ENCODE data around the gene POLDIP2.
"Not testable (repeated sequence)": the region's sequence is repeated elsewhere in the genome, so short reads cannot be mapped to it uniquely, and the experiment has no call there.

The POLDIP2 gene

DNA sequence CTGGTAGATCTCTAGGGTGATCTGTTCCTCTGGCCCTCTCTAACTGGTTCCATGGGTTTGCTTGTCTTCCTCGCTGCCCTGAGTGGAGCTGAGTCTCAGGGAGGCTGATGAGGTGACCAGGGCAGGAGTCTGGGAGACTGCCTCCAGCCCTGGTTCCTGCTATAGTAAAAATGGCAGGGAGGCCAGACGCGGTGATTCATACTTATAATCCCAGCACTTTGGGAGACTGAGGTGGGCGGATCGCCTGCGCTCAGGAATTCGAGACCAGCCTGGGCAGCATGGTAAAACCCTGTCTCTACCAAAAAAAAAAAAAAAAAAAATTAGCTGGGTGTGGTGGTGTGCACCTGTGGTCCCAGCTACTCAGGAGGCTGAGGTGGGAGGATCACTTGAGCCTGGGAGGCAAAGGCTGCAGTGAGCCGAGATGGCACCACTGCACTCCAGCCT is 18.5 kb downstream of the POLDIP2 start:
- not testable (repeated sequence) for H3K4me3 ChIP-seq (ENCODE audit: low read length); H3K9me3 ChIP-seq (ENCODE audit: control insufficient read depth, low read length); H3K27me3 ChIP-seq (ENCODE audit: control insufficient read depth, insufficient read depth, low read length); H3K9ac ChIP-seq (ENCODE audit: low read length)
- H3K36me3 ChIP-seq (ENCODE audit: control insufficient read depth, insufficient read depth, low read length): peaks cover 14% of the 10 kb centered on the region
- peaks cover 16% of the 10 kb centered on the region for H3K4me1 ChIP-seq (ENCODE audit: control insufficient read depth, insufficient read depth, low read length)

GRCh38 chr17:28338056-28338768 is 19.1 kb downstream of the POLDIP2 start:
- Histone ChIP-seq H3K4me1 (ENCODE audit: control insufficient read depth, insufficient read depth, low read length) (peaks cover 19% of the 10 kb centered on the region), H3K9me3 (ENCODE audit: control insufficient read depth, low read length) (no peaks in the 10 kb centered on the region), H3K27me3 (ENCODE audit: control insufficient read depth, insufficient read depth, low read length) (no peaks in the 10 kb centered on the region), H3K4me3 (ENCODE audit: low read length) (no peak overlapping the region), H3K36me3 (ENCODE audit: control insufficient read depth, insufficient read depth, low read length) (peaks cover 14% of the 10 kb centered on the region), H3K9ac (ENCODE audit: low read length) (no peak overlapping the region)

- Histone ChIP-seq H3K9ac (ENCODE audit: low read length) (peak overlapping the region; percentile 75), H3K9me3 (ENCODE audit: control insufficient read depth, low read length) (no peaks in the 10 kb centered on the region), H3K4me3 (ENCODE audit: low read length) (peak overlapping the region; percentile 62), H3K36me3 (ENCODE audit: control insufficient read depth, insufficient read depth, low read length) (peaks cover 11% of the 10 kb centered on the region), H3K4me1 (ENCODE audit: control insufficient read depth, insufficient read depth, low read length) (peaks cover 19% of the 10 kb centered on the region), H3K27me3 (ENCODE audit: control insufficient read depth, insufficient read depth, low read length) (no peaks in the 10 kb centered on the region)
Measured at GRCh38 chr17:28335959-28336871, 21.1 kb downstream of the POLDIP2 start.

DNA sequence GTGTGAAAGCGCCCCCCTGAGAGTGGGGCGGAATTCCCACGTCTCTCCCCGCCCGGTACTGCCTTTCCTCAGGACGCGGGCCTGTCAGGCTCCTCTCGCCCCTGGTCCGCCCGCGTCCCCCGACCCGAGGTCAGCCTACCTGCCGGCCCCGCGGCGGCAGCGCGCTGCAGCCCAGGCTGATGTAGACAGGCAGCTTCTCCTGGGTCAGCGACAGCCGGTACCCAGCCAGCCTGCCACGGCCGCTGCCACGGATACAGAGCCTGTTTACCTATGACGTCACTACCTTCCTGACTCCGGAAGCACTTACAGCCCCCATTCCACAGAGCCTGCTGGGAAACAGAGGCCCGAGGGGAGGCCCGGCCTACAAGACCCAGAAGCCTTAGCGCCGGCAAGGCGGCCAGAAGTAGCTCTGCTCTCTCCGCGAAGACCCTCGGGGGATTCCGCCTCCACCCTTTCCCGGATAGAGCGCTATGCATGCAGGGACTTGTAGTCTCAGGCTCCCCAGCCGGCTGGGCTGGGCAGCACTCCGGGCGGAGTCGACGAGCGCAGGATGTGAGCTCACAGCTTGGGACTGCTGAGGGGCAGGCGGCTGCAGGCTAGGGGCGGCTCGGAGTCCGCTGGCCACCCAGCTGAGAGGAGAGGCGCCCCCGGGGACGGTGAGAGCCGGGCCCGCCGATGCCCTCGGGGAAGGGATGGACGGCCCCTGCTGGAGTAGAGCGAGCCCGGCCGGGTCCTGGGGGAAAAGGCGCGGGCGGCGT is 21.9 kb downstream of the POLDIP2 start, which contains the start of the genes IFT20 and TNFAIP1:
Gene IFT20 (minus strand): TSS at position 272 of the 758 bp plus-strand sequence. CDS start 3,487 bp downstream, outside the sequence.
Gene TNFAIP1 (plus strand): TSS at position 561 of the 758 bp plus-strand sequence. CDS start 3,761 bp downstream, outside the sequence.
- Histone ChIP-seq H3K4me3 (ENCODE audit: low read length) (peak within 1 kb of the TSS; percentile 86), H3K4me1 (ENCODE audit: control insufficient read depth, insufficient read depth, low read length) (peaks cover 19% of the 10 kb centered on the region), H3K27me3 (ENCODE audit: control insufficient read depth, insufficient read depth, low read length) (no peaks in the 10 kb centered on the region), H3K36me3 (ENCODE audit: control insufficient read depth, insufficient read depth, low read length) (peaks cover 13% of the 10 kb centered on the region), H3K9me3 (ENCODE audit: control insufficient read depth, low read length) (no peaks in the 10 kb centered on the region), H3K9ac (ENCODE audit: low read length) (peak within 1 kb of the TSS; percentile 75)

DNA sequence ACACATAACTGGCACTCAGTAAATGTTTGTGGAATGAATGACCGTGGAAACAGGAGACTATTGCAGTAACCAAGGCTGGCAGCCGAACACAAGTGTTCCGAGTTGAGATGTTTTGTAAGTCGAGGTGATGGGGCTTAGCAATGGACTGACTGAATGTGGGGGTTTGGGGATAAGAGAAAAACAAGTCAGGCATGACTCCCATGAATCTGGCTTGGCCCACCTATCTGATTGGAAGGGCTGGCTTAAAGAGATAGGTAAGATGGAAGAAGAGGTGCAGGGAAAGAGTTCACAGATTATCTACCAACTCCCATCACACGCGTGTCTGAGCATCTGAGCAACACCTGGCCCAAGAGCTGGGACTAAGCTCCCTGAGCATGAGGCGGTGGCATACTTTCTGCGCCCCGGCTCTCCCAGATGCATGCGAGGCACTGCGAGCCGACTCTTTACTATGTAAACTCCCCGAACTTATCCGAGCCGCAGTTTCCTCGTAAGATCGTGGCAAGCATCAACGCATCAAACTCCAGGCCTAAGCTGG is 22.6 kb downstream of the POLDIP2 start:
- peak overlapping the region; percentile 75 for H3K9ac ChIP-seq (ENCODE audit: low read length)
- H3K4me1 ChIP-seq (ENCODE audit: control insufficient read depth, insufficient read depth, low read length): peaks cover 19% of the 10 kb centered on the region
- H3K36me3 ChIP-seq (ENCODE audit: control insufficient read depth, insufficient read depth, low read length): peaks cover 13% of the 10 kb centered on the region
- H3K27me3 ChIP-seq (ENCODE audit: control insufficient read depth, insufficient read depth, low read length): no peaks in the 10 kb centered on the region
- no peaks in the 10 kb centered on the region for H3K9me3 ChIP-seq (ENCODE audit: control insufficient read depth, low read length)
- H3K4me3 ChIP-seq (ENCODE audit: low read length): peak overlapping the region; percentile 86

DNA sequence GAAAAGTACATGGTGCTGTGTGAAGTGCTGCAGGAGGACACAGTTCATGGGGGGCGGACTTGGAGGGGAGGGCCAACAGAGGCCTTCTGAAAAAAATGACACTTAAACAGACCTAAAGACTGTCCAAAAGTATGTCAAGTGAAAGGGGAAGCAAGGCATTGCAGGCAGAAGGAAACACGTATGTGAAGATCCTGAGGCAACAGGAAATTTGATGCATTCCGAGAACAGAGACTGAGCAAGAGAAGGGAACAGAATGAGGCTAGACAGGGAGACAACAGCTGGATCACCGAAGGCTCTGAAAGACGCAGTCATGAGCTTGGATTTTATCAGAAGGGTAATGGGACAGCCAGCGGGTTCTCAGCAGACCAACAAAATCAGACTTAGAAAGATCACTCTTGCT is 23.2 kb downstream of the POLDIP2 start:
- Histone ChIP-seq H3K36me3 (ENCODE audit: control insufficient read depth, insufficient read depth, low read length) (peaks cover 13% of the 10 kb centered on the region), H3K9me3 (ENCODE audit: control insufficient read depth, low read length) (no peaks in the 10 kb centered on the region), H3K9ac (ENCODE audit: low read length) (peak overlapping the region; percentile 75), H3K4me1 (ENCODE audit: control insufficient read depth, insufficient read depth, low read length) (peaks cover 19% of the 10 kb centered on the region), H3K27me3 (ENCODE audit: control insufficient read depth, insufficient read depth, low read length) (no peaks in the 10 kb centered on the region), H3K4me3 (ENCODE audit: low read length) (peak overlapping the region; percentile 86)

GRCh38 chr17:28333083-28333746 is 24.1 kb downstream of the POLDIP2 start:
- Histone ChIP-seq H3K9me3 (ENCODE audit: control insufficient read depth, low read length) (no peaks in the 10 kb centered on the region), H3K27me3 (ENCODE audit: control insufficient read depth, insufficient read depth, low read length) (no peaks in the 10 kb centered on the region), H3K4me3 (ENCODE audit: low read length) (no peak overlapping the region), H3K36me3 (ENCODE audit: control insufficient read depth, insufficient read depth, low read length) (peaks cover 16% of the 10 kb centered on the region), H3K4me1 (ENCODE audit: control insufficient read depth, insufficient read depth, low read length) (peaks cover 19% of the 10 kb centered on the region), H3K9ac (ENCODE audit: low read length) (no peak overlapping the region)

DNA sequence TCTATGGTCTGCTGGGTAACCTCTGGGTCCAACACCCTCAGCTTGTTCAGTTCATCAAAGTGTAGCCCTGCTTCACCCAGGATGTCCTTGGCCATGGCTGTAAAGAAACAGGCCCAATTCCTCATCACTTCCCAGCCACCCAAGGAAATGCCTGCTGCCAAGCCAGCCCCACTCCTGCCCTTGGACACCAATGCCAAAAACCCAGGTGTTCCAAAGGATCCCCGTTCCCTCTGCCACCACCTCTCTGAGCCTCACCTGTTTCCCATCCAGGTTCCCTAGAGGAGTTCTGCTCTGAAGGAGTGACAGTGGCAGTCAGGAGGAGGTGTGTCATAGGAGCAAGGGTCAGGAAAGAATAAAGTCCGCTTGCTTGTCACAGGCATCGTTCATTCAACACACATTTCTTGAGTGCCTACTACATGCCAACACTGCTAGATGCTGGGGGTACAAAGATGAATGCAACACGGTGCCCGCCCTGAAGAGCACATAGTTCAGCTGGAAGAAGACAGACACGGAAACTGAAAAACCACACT is 25.4 kb downstream of the POLDIP2 start:
- Histone ChIP-seq H3K36me3 (ENCODE audit: control insufficient read depth, insufficient read depth, low read length) (peaks cover 17% of the 10 kb centered on the region), H3K9me3 (ENCODE audit: control insufficient read depth, low read length) (no peaks in the 10 kb centered on the region), H3K9ac (ENCODE audit: low read length) (no peak overlapping the region), H3K27me3 (ENCODE audit: control insufficient read depth, insufficient read depth, low read length) (no peaks in the 10 kb centered on the region), H3K4me3 (ENCODE audit: low read length) (no peak overlapping the region), H3K4me1 (ENCODE audit: control insufficient read depth, insufficient read depth, low read length) (peaks cover 18% of the 10 kb centered on the region)

GRCh38 chr17:28330671-28331070 is 26.7 kb downstream of the POLDIP2 start:
- H3K9ac ChIP-seq (ENCODE audit: low read length): no peak overlapping the region
- peaks cover 17% of the 10 kb centered on the region for H3K36me3 ChIP-seq (ENCODE audit: control insufficient read depth, insufficient read depth, low read length)
- H3K4me1 ChIP-seq (ENCODE audit: control insufficient read depth, insufficient read depth, low read length): peaks cover 23% of the 10 kb centered on the region
- H3K4me3 ChIP-seq (ENCODE audit: low read length): no peak overlapping the region
- H3K27me3 ChIP-seq (ENCODE audit: control insufficient read depth, insufficient read depth, low read length): no peaks in the 10 kb centered on the region
- H3K9me3 ChIP-seq (ENCODE audit: control insufficient read depth, low read length): no peaks in the 10 kb centered on the region

DNA sequence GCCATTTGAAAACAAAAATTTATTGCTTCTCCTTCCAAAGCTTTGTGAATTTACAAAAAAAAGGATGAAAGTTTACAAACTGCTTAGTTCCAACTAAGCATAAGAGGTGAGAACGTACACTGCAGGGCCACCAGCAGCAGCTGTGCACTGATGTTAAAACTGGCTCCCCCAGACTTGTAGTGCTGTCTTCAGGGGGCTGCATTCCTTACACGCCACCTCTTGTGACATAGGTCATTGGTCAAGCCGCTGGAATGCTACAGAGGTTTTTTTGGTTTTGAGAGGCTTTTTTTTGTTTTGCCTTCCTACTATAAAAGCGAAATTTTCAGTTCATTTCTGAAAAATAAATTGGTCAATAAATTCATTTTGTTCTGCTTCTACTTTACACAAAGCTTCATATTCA is 29.0 kb downstream of the POLDIP2 start:
- no peak overlapping the region for H3K4me3 ChIP-seq (ENCODE audit: low read length)
- peaks cover 31% of the 10 kb centered on the region for H3K4me1 ChIP-seq (ENCODE audit: control insufficient read depth, insufficient read depth, low read length)
- H3K36me3 ChIP-seq (ENCODE audit: control insufficient read depth, insufficient read depth, low read length): peaks cover 17% of the 10 kb centered on the region
- no peaks in the 10 kb centered on the region for H3K9me3 ChIP-seq (ENCODE audit: control insufficient read depth, low read length)
- H3K27me3 ChIP-seq (ENCODE audit: control insufficient read depth, insufficient read depth, low read length): no peaks in the 10 kb centered on the region
- H3K9ac ChIP-seq (ENCODE audit: low read length): no peak overlapping the region

- H3K4me1 ChIP-seq (ENCODE audit: control insufficient read depth, insufficient read depth, low read length): peaks cover 37% of the 10 kb centered on the region
- H3K9ac ChIP-seq (ENCODE audit: low read length): no peak overlapping the region
- H3K9me3 ChIP-seq (ENCODE audit: control insufficient read depth, low read length): no peaks in the 10 kb centered on the region
- peaks cover 17% of the 10 kb centered on the region for H3K36me3 ChIP-seq (ENCODE audit: control insufficient read depth, insufficient read depth, low read length)
- H3K4me3 ChIP-seq (ENCODE audit: low read length): no peak overlapping the region
- no peaks in the 10 kb centered on the region for H3K27me3 ChIP-seq (ENCODE audit: control insufficient read depth, insufficient read depth, low read length)
Measured at GRCh38 chr17:28327709-28328108, 29.6 kb downstream of the POLDIP2 start.
